Tibial nerve (tissue), 3 donors: Measurements from ENCODE around the gene WAPL.

Experiments
- CTCF ChIP-seq, 5 experiments: fragments of 200-600 bp in 3 of 5; fragments of 450-650 bp in 2 of 5; sonication (generic) in 3 of 5; IDR thresholded peaks; one replicate each; pipeline ENCODE4 v1.5.1; 2016 to 2019; ENCODE audit warnings: antibody characterized with exemption in 5 of 5, mild to moderate bottlenecking in 3 of 5, moderate library complexity in 2 of 5
- POLR2A ChIP-seq, 2 donors: fragments of 450-650 bp; IDR thresholded peaks; one replicate each; pipeline ENCODE4 v1.6.1; 2017; ENCODE audit warnings: antibody characterized with exemption in 2 of 2, mild to moderate bottlenecking in 2 of 2, moderate library complexity in 2 of 2

- TF ChIP-seq CTCF (IDR thresholded peaks at IDR 0.05): no peak
- TF ChIP-seq POLR2A (IDR thresholded peaks at IDR 0.05): no peak
Measured at GRCh38 chr10:86535132-86535882, 13.7 kb upstream of the WAPL start.
